Fibroblast of lung (primary cell): ENCODE measurements around the gene HRH4. TPM values are rescaled to one million over a fixed set of nuclear protein-coding genes. Genes with fewer than 3 reads are reported as not detected.

Source experiments
- DNase-seq, 2 donors: peaks; one replicate each; pipeline versions ENCODE4 v3.0.0 to v3.0.0-alpha.2; 2010; ENCODE audit warnings: low read depth in 2 of 2
- H2AFZ ChIP-seq: 2 replicates; pipeline ENCODE4 v1.5.1; 2012; ENCODE audit warnings: low read length, control low read depth, inconsistent platforms
- H3K27ac ChIP-seq: 2 replicates; pipeline ENCODE4 v1.5.1; 2011; ENCODE audit warnings: low read length, control low read depth; ENCODE audit not compliant: insufficient read depth
- H3K27me3 ChIP-seq: 2 replicates; pipeline ENCODE4 v1.5.1; 2011; ENCODE audit warnings: mild to moderate bottlenecking, low read length; ENCODE audit not compliant: control insufficient read depth, insufficient read depth
- H3K36me3 ChIP-seq: 2 replicates; pipeline ENCODE4 v1.5.1; 2011; ENCODE audit warnings: low read length; ENCODE audit not compliant: control insufficient read depth, insufficient read depth
- H3K4me1 ChIP-seq: 2 replicates; pipeline ENCODE4 v1.5.1; 2011; ENCODE audit warnings: low read length; ENCODE audit not compliant: control insufficient read depth, insufficient read depth; ENCODE audit errors: extremely low read depth
- H3K4me2 ChIP-seq: 2 replicates; pipeline ENCODE4 v1.5.1; 2011; ENCODE audit warnings: low read length, control low read depth; ENCODE audit not compliant: insufficient read depth; ENCODE audit errors: extremely low read depth
- H3K4me3 ChIP-seq, 4 experiments: fragments of 200-600 bp in 1 of 4; sonication (generic) in 1 of 4; replicated peaks in 1 of 4; 2 replicates each; pipeline ENCODE4 v1.5.1; 2011 to 2016; ENCODE audit warnings: low read length in 4 of 4, low read depth in 3 of 4, mild to moderate bottlenecking in 3 of 4, control low read depth in 2 of 4, inconsistent platforms in 1 of 4, mixed read lengths in 1 of 4; ENCODE audit not compliant: insufficient read depth in 1 of 4; ENCODE audit errors: control extremely low read depth in 1 of 4
- H3K79me2 ChIP-seq: 2 replicates; pipeline ENCODE4 v1.5.1; 2012; ENCODE audit warnings: mild to moderate bottlenecking, low read length, inconsistent platforms; ENCODE audit not compliant: control insufficient read depth, insufficient read depth
- H3K9ac ChIP-seq: 2 replicates; pipeline ENCODE4 v1.5.1; 2011; ENCODE audit warnings: mild to moderate bottlenecking, low read length, control low read depth; ENCODE audit not compliant: insufficient read depth
- H3K9me3 ChIP-seq: 2 replicates; pipeline ENCODE4 v1.5.1; 2012; ENCODE audit warnings: low read depth, low read length; ENCODE audit not compliant: control insufficient read depth, insufficient read depth
- H4K20me1 ChIP-seq: 2 replicates; pipeline ENCODE4 v1.5.1; 2011; ENCODE audit warnings: low read length; ENCODE audit not compliant: control insufficient read depth, insufficient read depth; ENCODE audit errors: extremely low read depth
- CTCF ChIP-seq, 2 donors: IDR thresholded peaks in 1 of 2; conservative IDR thresholded peaks in 1 of 2; 1 replicate in 1 of 2; 2 replicates in 1 of 2; pipeline ENCODE4 v1.5.1; 2011 to 2012; ENCODE audit warnings: low read length in 2 of 2, control low read depth in 1 of 2, inconsistent platforms in 1 of 2, low read depth in 1 of 2, mild to moderate bottlenecking in 1 of 2
- EZH2 ChIP-seq: IDR thresholded peaks from 2 replicates; pipeline ENCODE4 v1.5.1; 2012; ENCODE audit warnings: low read length, control low read depth, mild to moderate bottlenecking; ENCODE audit errors: missing control alignments
- polyA plus RNA-seq, 2 donors: library from polyadenylated mRNA; depleted of rRNA in 1 of 2; stranded (reverse) in 1 of 2; unstranded in 1 of 2; fragments of >200 nt; gene quantifications; 2 replicates each; pipeline ENCODE4 v1.2.1, GENCODE V29; 2011 to 2012; ENCODE audit warnings: missing spikeins in 1 of 2
- total RNA-seq: library from RNA; depleted of rRNA; stranded (reverse); fragments of >200 nt; gene quantifications from 2 replicates; pipeline ENCODE4 v1.2.1, GENCODE V29; 2014

The HRH4 gene
- total and polyA plus RNA-seq, 2 donors (not counting 1 experiment from before 2014, with no cell fraction given) = under 0.01 to 0.01 TPM

GRCh38 chr18:24506175-24506574, 45.7 kb downstream of the HRH4 start:
- Histone ChIP-seq H3K36me3 (no peaks in the 10 kb centered on the region), H3K9ac (no peak overlapping the region), H3K79me2 (no peaks in the 10 kb centered on the region), H3K4me1 (no peaks in the 10 kb centered on the region), H3K27me3 (no peaks in the 10 kb centered on the region), H3K27ac (no peak overlapping the region), H3K9me3 (no peaks in the 10 kb centered on the region), H3K4me3 (no peak overlapping the region), H2AFZ (no peak overlapping the region), H3K4me2 (no peak overlapping the region), H4K20me1 (no peaks in the 10 kb centered on the region)
- DNase-seq = no peak
- TF ChIP-seq EZH2 (no peak), CTCF (conservative IDR thresholded peaks at IDR 0.05 in 1 of 2, IDR thresholded peaks at IDR 0.05 in 1 of 2; ENCODE audit: low read depth in 1 of 2, low read length in 2 of 2) (no peak)

- H3K4me2 ChIP-seq = no peak overlapping the region
- no peak for DNase-seq
- H3K36me3 ChIP-seq = no peaks in the 10 kb centered on the region
- H3K27ac ChIP-seq = no peak overlapping the region
- no peaks in the 10 kb centered on the region for H4K20me1 ChIP-seq
- H3K9ac ChIP-seq = no peak overlapping the region
- H3K27me3 ChIP-seq = no peaks in the 10 kb centered on the region
- TF ChIP-seq CTCF (conservative IDR thresholded peaks at IDR 0.05 in 1 of 2, IDR thresholded peaks at IDR 0.05 in 1 of 2; ENCODE audit: low read depth in 1 of 2, low read length in 2 of 2) = no peak
- TF ChIP-seq EZH2 = no peak
- H3K79me2 ChIP-seq = no peaks in the 10 kb centered on the region
- no peaks in the 10 kb centered on the region for H3K9me3 ChIP-seq
- no peaks in the 10 kb centered on the region for H3K4me1 ChIP-seq
- no peak overlapping the region for H2AFZ ChIP-seq
- no peak overlapping the region for H3K4me3 ChIP-seq
Observed at GRCh38 chr18:24509435-24509834, 49.0 kb downstream of the HRH4 start.

- DNase-seq = peak; percentile 36 to 37
- H3K79me2 ChIP-seq = no peaks in the 10 kb centered on the region
Observed at GRCh38 chr18:24514439-24514838, 54.0 kb downstream of the HRH4 start.

More at GRCh38 chr18:24514439-24514838, 54.0 kb downstream of the HRH4 start:
- no peaks in the 10 kb centered on the region for H4K20me1 ChIP-seq
- no peaks in the 10 kb centered on the region for H3K36me3 ChIP-seq
- H3K4me1 ChIP-seq = no peaks in the 10 kb centered on the region
- no peak for TF ChIP-seq EZH2
- peak; percentile 44 to 56 for TF ChIP-seq CTCF (conservative IDR thresholded peaks at IDR 0.05 in 1 of 2, IDR thresholded peaks at IDR 0.05 in 1 of 2; ENCODE audit: low read depth in 1 of 2, low read length in 2 of 2)
- H2AFZ ChIP-seq = no peak overlapping the region
- no peak overlapping the region for H3K9ac ChIP-seq
- H3K4me2 ChIP-seq = no peak overlapping the region
- no peaks in the 10 kb centered on the region for H3K9me3 ChIP-seq
- H3K27ac ChIP-seq = no peak overlapping the region
- H3K4me3 ChIP-seq = no peak overlapping the region
- H3K27me3 ChIP-seq = no peaks in the 10 kb centered on the region
